ENCODE data around the gene ATRNL1.

ATRNL1 gene, protein sequence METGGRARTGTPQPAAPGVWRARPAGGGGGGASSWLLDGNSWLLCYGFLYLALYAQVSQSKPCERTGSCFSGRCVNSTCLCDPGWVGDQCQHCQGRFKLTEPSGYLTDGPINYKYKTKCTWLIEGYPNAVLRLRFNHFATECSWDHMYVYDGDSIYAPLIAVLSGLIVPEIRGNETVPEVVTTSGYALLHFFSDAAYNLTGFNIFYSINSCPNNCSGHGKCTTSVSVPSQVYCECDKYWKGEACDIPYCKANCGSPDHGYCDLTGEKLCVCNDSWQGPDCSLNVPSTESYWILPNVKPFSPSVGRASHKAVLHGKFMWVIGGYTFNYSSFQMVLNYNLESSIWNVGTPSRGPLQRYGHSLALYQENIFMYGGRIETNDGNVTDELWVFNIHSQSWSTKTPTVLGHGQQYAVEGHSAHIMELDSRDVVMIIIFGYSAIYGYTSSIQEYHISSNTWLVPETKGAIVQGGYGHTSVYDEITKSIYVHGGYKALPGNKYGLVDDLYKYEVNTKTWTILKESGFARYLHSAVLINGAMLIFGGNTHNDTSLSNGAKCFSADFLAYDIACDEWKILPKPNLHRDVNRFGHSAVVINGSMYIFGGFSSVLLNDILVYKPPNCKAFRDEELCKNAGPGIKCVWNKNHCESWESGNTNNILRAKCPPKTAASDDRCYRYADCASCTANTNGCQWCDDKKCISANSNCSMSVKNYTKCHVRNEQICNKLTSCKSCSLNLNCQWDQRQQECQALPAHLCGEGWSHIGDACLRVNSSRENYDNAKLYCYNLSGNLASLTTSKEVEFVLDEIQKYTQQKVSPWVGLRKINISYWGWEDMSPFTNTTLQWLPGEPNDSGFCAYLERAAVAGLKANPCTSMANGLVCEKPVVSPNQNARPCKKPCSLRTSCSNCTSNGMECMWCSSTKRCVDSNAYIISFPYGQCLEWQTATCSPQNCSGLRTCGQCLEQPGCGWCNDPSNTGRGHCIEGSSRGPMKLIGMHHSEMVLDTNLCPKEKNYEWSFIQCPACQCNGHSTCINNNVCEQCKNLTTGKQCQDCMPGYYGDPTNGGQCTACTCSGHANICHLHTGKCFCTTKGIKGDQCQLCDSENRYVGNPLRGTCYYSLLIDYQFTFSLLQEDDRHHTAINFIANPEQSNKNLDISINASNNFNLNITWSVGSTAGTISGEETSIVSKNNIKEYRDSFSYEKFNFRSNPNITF (N-terminal part only)

GRCh38 chr10:115093286-115093775 is at the start of gene ATRNL1:
Gene ATRNL1 (plus strand): TSS chr10:115093365. CDS start chr10:115093751, 386 bp downstream.
- in situ Hi-C loops (cut with MboI; ENCODE audit: low sequenced_read_pairs), result no loop called here

GRCh38 chr10:115043719-115044118 is 49.4 kb upstream of the ATRNL1 start:
- in situ Hi-C loops (cut with MboI; ENCODE audit: low sequenced_read_pairs), result no loop called here

GRCh38 chr10:115044891-115045290 is 48.3 kb upstream of the ATRNL1 start:
- in situ Hi-C loops (cut with MboI; ENCODE audit: low sequenced_read_pairs), result no loop called here

DNA sequence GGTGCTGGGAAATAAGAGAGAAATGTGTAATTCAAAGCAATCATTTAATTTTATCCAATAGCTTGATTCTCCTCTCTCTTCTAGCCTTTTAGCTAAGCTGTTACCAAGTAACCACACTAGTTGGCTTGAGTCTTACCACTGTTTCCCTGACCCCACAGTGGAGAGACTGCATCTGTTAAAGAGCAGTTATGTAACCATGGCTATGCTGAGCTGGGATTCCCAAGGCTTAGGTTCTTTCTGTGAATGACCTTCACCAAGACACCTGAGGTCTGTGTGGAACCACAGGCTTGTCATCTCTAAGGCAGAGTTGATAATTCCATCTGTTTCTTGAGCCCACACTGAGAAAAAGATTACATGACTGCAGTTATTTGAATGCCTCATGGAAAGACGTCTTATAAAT is 47.7 kb upstream of the ATRNL1 start:
- in situ Hi-C loops (cut with MboI; ENCODE audit: low sequenced_read_pairs), result no loop called here

- in situ Hi-C loops (cut with MboI; ENCODE audit: low sequenced_read_pairs), result no loop called here
Observed at GRCh38 chr10:115046686-115047236, 46.4 kb upstream of the ATRNL1 start.

GRCh38 chr10:115047705-115048104 is 45.5 kb upstream of the ATRNL1 start:
- in situ Hi-C loops (cut with MboI; ENCODE audit: low sequenced_read_pairs), result no loop called here

DNA sequence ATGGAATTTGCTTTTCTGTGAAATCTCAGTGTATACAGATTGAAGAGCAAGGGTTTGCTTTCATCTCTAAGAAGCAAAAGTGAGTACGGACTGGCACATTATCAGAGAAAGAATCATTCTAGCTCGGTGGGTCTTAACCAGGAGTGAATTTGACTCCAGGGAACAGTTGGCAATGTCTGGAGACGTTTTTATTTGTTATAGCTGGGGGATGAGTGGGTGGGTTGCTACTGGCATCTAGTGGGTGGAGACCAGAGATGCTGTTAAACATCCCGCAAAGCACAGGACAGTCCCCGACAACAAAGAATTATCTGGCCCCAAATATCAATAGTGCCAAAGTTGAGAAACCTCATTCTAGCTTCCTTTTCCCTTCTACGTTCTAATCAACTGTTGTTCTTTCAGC is 43.8 kb upstream of the ATRNL1 start:
- in situ Hi-C loops (cut with MboI; ENCODE audit: low sequenced_read_pairs), result no loop called here

DNA sequence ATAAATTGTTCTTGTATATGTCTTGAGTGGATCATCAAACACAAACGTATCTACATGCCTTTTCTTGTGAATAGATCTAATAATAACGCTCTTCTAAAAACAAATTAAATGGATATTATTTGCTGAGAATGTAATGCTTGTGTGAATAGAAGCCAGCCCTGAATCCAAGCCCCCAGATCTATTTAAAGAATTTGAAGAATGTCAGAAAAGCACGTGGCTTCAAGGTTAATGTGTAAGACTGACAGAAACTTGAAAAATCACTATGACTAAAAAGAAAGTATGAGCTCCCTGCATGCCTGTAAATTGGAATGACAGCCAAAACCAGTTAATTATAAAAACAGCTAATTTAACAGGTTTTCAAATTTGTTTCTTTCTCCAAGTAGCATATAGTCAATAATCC is 43.2 kb upstream of the ATRNL1 start:
- in situ Hi-C loops (cut with MboI; ENCODE audit: low sequenced_read_pairs), result no loop called here

DNA sequence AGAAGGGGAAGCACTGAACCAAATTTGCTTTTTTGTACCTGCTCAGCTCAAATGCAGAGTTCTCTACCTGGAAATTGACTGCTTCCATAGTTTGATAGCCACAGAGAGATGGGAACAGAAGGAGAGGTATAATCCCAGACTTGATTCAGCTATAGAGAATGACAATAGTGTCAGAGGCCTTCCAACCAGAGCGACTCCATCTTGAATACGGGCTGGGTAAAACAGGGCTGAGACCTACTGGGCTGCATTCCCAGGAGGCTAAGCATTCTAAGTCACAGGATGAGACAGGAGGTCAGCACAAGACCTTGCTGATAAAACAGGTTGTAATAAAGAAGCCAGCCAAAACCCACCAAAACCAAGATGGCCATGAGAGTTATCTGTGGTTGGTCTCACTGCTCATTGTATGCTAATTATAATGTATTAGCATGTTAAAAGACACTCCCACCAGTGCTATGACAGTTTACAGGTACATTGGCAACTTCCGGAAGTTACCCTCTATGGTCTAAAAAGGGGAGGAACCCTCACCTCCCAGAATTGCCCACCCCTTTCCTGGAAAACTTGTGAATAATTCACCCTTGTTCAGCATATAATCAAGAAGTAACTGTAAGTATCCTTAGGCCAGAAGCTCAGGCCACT is 42.7 kb upstream of the ATRNL1 start:
- in situ Hi-C loops (cut with MboI; ENCODE audit: low sequenced_read_pairs), result no loop called here

GRCh38 chr10:115051216-115051615 is 41.9 kb upstream of the ATRNL1 start:
- in situ Hi-C loops (cut with MboI; ENCODE audit: low sequenced_read_pairs), result no loop called here

DNA sequence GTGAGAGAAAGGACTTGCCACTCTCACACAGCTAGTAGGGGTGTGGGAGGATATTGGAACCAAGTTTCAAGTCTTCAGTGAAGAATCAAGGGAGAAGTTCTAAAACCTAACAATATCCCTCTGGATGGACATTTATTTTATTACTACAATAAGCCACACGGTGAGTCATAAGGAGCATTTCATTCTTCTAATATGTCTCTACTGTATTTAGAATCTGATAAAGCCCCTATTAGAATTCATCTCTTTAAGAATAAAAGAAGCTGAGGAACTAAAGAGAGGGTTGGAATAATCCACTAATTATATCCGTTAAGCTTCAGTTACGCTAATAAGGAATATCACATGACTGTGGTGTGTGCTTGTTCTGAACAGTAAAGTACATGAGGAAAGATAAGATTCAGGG is 40.9 kb upstream of the ATRNL1 start:
- in situ Hi-C loops (cut with MboI; ENCODE audit: low sequenced_read_pairs), result no loop called here

GRCh38 chr10:115052728-115053127 is 40.4 kb upstream of the ATRNL1 start:
- in situ Hi-C loops (cut with MboI; ENCODE audit: low sequenced_read_pairs), result no loop called here

DNA sequence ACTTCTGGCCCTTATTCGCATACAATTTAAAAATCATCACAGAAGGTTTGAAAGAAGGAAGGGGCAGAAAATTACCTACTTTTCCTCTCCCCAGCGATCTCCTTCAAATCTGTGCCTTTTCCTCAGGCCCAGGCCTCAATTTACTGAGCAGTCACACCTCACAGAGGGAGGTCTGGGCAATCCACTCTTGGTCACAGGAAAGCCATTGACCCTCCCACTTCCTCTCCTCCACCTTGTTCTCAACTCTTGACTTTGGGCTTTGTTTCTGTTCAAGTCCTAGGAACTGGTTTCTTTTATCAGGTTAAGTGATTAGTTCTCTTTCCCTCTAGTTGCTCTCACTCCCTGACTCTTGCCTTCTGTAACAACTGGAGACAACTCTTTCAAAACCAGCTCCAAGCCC is 37.0 kb upstream of the ATRNL1 start:
- in situ Hi-C loops (cut with MboI; ENCODE audit: low sequenced_read_pairs), result no loop called here

DNA sequence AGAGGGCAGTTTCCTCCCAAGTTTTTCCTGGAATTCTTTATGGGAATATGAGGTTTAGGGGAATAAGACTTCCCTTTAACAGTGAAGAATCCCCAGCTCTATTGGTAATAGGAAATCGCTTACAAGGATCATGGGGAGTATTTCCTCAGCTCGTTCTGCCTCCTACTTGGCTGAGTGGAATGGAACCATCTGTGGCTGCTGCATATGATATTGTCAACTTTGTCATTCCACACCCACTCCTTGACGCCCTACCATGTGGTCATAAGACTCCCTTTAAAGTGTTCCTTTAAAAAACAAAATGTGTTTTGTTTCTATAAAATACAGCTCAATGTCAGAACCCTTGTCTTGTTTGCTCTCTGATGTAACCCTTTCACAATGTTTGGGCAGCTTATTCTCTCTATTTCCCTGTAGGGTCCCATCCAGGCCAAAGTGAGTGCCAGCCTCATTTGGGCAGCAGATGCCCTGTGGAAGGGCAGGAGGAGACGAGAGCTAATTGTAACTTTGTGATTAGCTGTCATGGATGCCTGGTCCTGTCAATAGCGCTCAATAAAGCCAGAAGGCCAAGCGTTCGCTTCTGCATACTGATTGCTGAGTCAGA is 33.8 kb upstream of the ATRNL1 start:
- in situ Hi-C loops (cut with MboI; ENCODE audit: low sequenced_read_pairs), result no loop called here

DNA sequence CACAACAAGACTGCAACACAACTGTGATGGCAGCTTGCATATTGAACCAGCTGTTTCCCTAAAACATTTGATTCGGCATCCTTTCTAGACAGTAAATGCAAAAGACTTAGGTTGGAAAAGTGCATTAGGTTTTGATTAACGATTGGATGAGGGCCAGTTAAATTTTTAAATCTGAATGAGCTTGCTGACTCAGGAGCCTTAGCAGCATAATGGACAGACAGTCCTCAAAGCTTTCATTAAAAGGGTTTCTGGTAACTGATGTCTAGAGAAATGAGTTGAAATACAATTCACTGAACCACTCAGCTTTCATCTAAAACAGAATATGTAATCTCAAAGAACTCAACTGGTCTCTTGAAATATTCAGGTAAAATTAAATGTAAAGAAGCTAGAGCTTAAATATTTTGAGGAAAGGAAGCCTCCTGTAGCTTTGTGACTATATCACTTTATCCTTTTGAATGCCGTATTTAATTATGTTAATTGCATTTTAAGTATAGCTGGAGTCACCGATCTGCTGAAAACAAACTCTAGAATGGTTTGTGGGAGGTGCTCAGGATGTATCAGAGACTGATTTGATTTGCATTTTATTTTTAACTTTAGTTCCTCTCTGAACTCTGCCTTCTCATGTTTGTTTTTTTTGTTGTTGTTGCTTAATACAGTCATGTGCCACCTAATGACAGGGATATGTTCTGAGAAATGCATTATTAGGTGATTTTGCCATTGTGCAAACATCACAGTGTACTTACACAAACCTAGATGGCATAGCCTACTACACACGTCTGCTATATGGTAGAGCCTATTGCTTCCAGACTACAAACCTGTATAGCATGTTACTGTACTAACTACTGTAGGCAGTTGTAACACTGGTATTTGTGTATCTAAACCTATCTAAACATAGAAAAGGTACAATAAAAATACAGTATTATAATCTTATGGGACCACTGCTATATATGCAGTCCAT is 29.2 kb upstream of the ATRNL1 start:
- in situ Hi-C loops (cut with MboI; ENCODE audit: low sequenced_read_pairs), result no loop called here

DNA sequence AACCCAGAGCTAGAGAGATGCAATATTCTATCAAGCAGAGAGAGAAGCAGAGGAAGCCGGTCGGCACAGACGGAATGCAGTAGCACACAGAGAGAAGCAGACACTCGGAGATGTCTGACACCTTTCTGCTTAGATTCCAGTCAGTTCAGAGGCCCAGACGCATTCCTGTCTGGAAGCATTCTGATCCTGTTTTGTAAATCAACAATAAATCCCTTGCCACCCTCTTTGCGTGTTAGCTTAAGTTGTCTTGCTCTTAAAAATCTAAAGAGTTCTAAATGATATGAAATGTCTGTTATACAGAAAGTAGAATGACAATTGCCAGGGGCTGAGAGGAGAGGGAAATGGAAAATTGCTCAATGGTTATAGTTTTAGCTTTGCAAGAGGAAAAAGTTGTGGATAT is 27.4 kb upstream of the ATRNL1 start:
- in situ Hi-C loops (cut with MboI; ENCODE audit: low sequenced_read_pairs), result no loop called here

DNA sequence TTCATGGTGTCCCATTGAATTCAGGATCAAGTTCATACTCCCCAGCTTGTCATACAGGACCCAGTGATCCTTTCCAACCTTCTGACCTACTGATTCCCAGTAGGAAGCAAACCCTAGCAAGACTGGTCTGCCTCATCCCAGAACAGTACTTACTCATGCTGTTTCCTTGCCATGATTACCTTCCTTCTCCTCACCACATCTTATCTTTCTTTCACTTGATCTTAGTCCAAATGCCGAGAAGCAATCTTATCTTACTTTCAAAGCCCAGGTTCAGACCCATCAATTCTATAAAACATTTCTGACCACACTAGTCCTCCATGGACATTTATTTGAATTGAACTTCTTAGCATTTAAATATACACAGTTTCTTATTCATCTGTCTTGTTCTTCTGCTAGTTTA is 26.6 kb upstream of the ATRNL1 start:
- in situ Hi-C loops (cut with MboI; ENCODE audit: low sequenced_read_pairs), result no loop called here

- in situ Hi-C loops (cut with MboI; ENCODE audit: low sequenced_read_pairs), result no loop called here
Observed at GRCh38 chr10:115073796-115074195, 19.4 kb upstream of the ATRNL1 start.

DNA sequence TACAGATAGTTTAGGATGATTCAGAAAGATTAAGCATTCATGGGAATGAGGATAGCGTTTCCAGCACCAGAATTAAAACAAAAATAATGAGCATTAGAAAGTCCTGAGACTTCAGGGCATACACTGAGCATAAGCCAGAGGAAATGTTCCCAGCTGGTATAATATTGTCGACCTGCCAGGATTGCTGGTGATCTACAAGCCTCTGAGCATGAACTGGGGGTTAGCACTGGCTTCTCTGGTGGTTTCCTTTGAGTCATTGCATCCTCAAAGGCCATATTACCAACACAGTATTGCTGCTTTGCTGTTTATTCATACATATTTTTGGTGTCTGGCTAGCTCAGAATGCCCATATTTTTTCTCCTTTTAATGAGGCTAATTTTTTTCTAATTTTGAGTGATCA is 10.7 kb upstream of the ATRNL1 start:
- in situ Hi-C loops (cut with MboI; ENCODE audit: low sequenced_read_pairs), result no loop called here
